BLaER1 treated with 17β-estradiol and CSF1 and Interleukin-3, amounts not matched to agents 10 nM and 100 nM (cell line): ENCODE measurements around the gene UBAC2.

Experiments
- H3K27ac ChIP-seq, 11 experiments: shearing (Covaris generic); formaldehyde crosslinking; 2 replicates each; pipeline ENCODE4 v1.8.1; 2022
- H3K27me3 ChIP-seq, 11 experiments: shearing (Covaris generic); formaldehyde crosslinking; 2 replicates each; pipeline ENCODE4 v1.8.1; 2022
- H3K36me3 ChIP-seq, 11 experiments: shearing (Covaris generic); formaldehyde crosslinking; 2 replicates each; pipeline ENCODE4 v1.8.1; 2022
- H3K4me1 ChIP-seq, 10 experiments: shearing (Covaris generic); formaldehyde crosslinking; 2 replicates each; pipeline ENCODE4 v1.8.1; 2022
- H3K4me2 ChIP-seq, 11 experiments: shearing (Covaris generic); formaldehyde crosslinking; 2 replicates each; pipeline ENCODE4 v1.8.1; 2022
- H3K4me3 ChIP-seq, 10 experiments: shearing (Covaris generic); formaldehyde crosslinking; 2 replicates each; pipeline ENCODE4 v1.8.1; 2022
- H3K9ac ChIP-seq, 11 experiments: shearing (Covaris generic); formaldehyde crosslinking; 2 replicates each; pipeline ENCODE4 v1.8.1; 2022
- H3K9me3 ChIP-seq, 11 experiments: shearing (Covaris generic); formaldehyde crosslinking; replicated peaks in 1 of 11; 2 replicates each; pipeline ENCODE4 v1.8.1; 2022
- H4K20me1 ChIP-seq, 11 experiments: shearing (Covaris generic); formaldehyde crosslinking; 2 replicates each; pipeline ENCODE4 v1.8.1; 2022
- Cebpa-rat ChIP-seq, 11 experiments: shearing (Covaris generic); IDR thresholded peaks; 2 replicates each; pipeline ENCODE4 v1.8.1; 2022

Gene UBAC2

DNA sequence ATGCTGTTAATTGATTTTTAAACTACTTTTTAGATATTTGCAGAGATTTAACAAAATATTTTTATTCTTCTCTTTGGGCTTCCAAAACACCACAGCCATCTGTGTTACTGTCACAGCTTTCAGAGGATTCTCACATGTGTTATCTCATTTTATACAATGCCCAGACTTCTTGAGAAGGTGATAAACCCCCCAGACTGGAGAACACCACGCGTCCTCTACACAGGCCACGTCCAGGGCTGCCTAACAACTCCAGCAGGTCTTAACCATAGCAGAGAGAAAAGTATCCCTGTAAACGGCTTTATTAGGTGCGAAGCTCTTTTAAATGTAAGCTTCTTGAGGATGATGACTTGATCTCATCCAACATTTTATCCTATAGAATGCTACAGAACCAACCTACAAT lies 104.5 kb downstream of the UBAC2 start:
- Histone ChIP-seq H4K20me1 (peaks cover 0 to 42% (median 0%) of the 10 kb centered on the region in 11 experiments; a peak in 7 of 22 replicates), H3K4me2 (peak overlapping the region in 4 of 11 experiments; percentile 64 to 87 (median 78); a peak in 6 of 22 replicates), H3K4me1 (peaks cover 0 to 94% (median 56%) of the 10 kb centered on the region in 10 experiments; a peak in 14 of 20 replicates), H3K9me3 (peaks cover 0 to 16% (median 11%) of the 10 kb centered on the region in 11 experiments; a peak in 15 of 22 replicates), H3K27ac (peak overlapping the region in 1 of 11 experiments; percentile 90; a peak in 1 of 22 replicates), H3K4me3 (peak overlapping the region in 2 of 10 experiments; percentile 45 to 46; a peak in 4 of 20 replicates), H3K27me3 (no peaks in the 10 kb centered on the region), H3K9ac (peak overlapping the region in 1 of 11 experiments; percentile 75; a peak in 1 of 22 replicates), H3K36me3 (peaks cover 34 to 85% (median 67%) of the 10 kb centered on the region in 11 experiments; a peak in 21 of 22 replicates)
- no peak for TF ChIP-seq Cebpa-rat (IDR thresholded peaks at IDR 0.05)

DNA sequence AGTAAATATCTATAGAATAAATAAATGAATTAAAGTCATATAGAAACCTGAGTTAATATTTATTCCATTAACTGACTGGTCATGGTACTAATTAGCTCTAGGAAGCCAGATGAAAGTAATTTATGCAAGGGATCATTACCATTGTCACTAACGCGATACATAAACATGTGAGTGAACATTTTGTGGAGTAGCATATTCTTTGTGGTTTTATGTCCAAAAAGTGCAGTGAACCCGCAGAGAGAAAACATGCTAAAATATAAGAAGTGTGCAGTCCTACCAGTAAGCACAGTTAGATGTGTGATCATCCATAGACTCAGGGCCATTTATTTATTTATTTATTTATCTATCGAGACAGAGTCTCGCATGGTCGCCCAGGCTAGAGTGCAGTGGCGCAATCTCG lies 104.9 kb downstream of the UBAC2 start:
- peaks cover 30 to 85% (median 67%) of the 10 kb centered on the region in 11 experiments; a peak in 21 of 22 replicates for H3K36me3 ChIP-seq
- peaks cover 0 to 97% (median 60%) of the 10 kb centered on the region in 10 experiments; a peak in 14 of 20 replicates for H3K4me1 ChIP-seq
- peak overlapping the region in 4 of 10 experiments; percentile 45 to 57 (median 46); a peak in 6 of 20 replicates for H3K4me3 ChIP-seq
- peaks cover 0 to 16% (median 11%) of the 10 kb centered on the region in 11 experiments; a peak in 15 of 22 replicates for H3K9me3 ChIP-seq
- H4K20me1 ChIP-seq = peaks cover 0 to 38% (median 0%) of the 10 kb centered on the region in 11 experiments; a peak in 7 of 22 replicates
- no peak for TF ChIP-seq Cebpa-rat (IDR thresholded peaks at IDR 0.05)
- H3K9ac ChIP-seq = peak overlapping the region in 2 of 11 experiments; percentile 70 to 75; a peak in 2 of 22 replicates
- peak overlapping the region in 2 of 11 experiments; percentile 90 to 91; a peak in 1 of 22 replicates for H3K27ac ChIP-seq
- H3K4me2 ChIP-seq = peak overlapping the region in 5 of 11 experiments; percentile 58 to 87 (median 70); a peak in 11 of 22 replicates
- H3K27me3 ChIP-seq = no peaks in the 10 kb centered on the region

DNA sequence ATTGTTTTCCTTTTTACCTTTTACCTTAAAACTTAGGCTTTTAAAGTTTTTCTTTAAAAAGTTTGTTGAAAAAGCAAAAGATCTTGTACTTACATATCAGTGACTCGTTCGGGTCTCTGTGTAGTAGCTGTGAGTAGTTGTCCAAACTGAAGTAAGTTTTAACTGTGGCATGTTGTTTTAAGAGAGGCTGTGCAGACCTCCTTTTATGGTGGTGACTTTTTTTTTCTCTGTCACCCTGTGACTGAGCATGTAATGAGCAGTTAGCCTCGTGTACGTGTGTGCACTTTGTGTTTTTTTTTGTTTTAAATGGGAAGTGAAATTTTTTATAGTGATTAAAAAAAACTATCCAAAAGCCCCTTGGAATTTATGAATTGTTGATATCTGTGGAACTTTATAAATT lies 106.6 kb downstream of the UBAC2 start, which contains the start of gene GPR183:
TSS of gene GPR183 (minus strand) at position 153 of the 400 bp plus-strand sequence. CDS start 11,254 bp downstream, outside the sequence.
- peak within 1 kb of the TSS in 9 of 11 experiments; percentile 36 to 98 (median 91); a peak in 18 of 22 replicates for H3K27ac ChIP-seq
- no peak for TF ChIP-seq Cebpa-rat (IDR thresholded peaks at IDR 0.05)
- H3K4me2 ChIP-seq = peak within 1 kb of the TSS in 6 of 11 experiments; percentile 32 to 87 (median 67); a peak in 13 of 22 replicates
- H3K4me3 ChIP-seq = peak within 1 kb of the TSS in 5 of 10 experiments; percentile 35 to 57 (median 45); a peak in 8 of 20 replicates
- H3K9me3 ChIP-seq = peaks cover 0 to 16% (median 11%) of the 10 kb centered on the region in 11 experiments; a peak in 15 of 22 replicates
- peak within 1 kb of the TSS in 6 of 11 experiments; percentile 33 to 75 (median 65); a peak in 11 of 22 replicates for H3K9ac ChIP-seq
- H3K27me3 ChIP-seq = no peaks in the 10 kb centered on the region
- peaks cover 0 to 100% (median 71%) of the 10 kb centered on the region in 10 experiments; a peak in 18 of 20 replicates for H3K4me1 ChIP-seq
- H3K36me3 ChIP-seq = peaks cover 26 to 77% (median 64%) of the 10 kb centered on the region in 11 experiments; a peak in 21 of 22 replicates
- H4K20me1 ChIP-seq = peaks cover 0 to 21% (median 0%) of the 10 kb centered on the region in 11 experiments; a peak in 5 of 22 replicates

DNA sequence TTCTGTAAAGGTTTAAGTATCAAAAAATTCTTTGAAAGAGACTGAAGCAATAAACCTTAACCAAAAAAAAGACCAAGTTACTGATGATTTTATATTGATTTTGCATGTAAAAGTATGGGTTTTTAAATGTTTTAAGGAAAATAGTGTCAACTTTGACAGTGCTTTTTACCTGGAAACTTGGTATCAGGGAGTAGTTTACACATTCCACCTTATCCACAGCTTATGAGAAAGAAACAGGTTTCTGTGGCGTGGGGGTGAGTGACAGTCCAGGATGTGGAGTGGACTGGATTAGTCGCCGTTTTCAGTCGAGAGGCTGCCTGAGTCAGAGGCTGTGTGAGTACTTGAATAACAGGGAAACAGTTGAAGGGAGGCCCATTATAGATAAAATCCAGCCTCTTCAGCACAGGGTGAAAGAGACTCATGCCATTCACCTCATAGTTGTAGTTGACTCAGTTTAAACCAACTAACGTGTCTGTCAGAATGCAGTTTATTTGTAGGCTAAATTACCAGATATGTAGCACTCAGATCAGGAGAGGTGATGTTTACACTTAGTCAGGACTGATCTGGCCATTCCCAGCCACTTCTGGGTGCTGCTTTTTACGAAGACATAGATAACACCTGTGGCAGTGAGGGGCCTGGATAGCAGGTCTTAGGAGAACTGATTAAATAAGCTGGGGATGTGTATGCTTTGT lies 107.1 kb downstream of the UBAC2 start:
- Histone ChIP-seq H3K9ac (peak overlapping the region in 6 of 11 experiments; percentile 20 to 75 (median 65); a peak in 11 of 22 replicates), H3K27ac (peak overlapping the region in 9 of 11 experiments; percentile 36 to 98 (median 91); a peak in 18 of 22 replicates), H3K36me3 (peaks cover 25 to 71% (median 59%) of the 10 kb centered on the region in 11 experiments; a peak in 21 of 22 replicates), H3K9me3 (peaks cover 0 to 16% (median 11%) of the 10 kb centered on the region in 11 experiments; a peak in 15 of 22 replicates), H3K4me3 (peak overlapping the region in 2 of 10 experiments; percentile 45 to 46; a peak in 1 of 20 replicates), H3K27me3 (no peaks in the 10 kb centered on the region), H4K20me1 (peaks cover 0 to 18% (median 0%) of the 10 kb centered on the region in 11 experiments; a peak in 6 of 22 replicates), H3K4me1 (peaks cover 0 to 100% (median 72%) of the 10 kb centered on the region in 10 experiments; a peak in 18 of 20 replicates), H3K4me2 (peak overlapping the region in 6 of 11 experiments; percentile 8 to 87 (median 67); a peak in 11 of 22 replicates)
- no peak for TF ChIP-seq Cebpa-rat (IDR thresholded peaks at IDR 0.05)

DNA sequence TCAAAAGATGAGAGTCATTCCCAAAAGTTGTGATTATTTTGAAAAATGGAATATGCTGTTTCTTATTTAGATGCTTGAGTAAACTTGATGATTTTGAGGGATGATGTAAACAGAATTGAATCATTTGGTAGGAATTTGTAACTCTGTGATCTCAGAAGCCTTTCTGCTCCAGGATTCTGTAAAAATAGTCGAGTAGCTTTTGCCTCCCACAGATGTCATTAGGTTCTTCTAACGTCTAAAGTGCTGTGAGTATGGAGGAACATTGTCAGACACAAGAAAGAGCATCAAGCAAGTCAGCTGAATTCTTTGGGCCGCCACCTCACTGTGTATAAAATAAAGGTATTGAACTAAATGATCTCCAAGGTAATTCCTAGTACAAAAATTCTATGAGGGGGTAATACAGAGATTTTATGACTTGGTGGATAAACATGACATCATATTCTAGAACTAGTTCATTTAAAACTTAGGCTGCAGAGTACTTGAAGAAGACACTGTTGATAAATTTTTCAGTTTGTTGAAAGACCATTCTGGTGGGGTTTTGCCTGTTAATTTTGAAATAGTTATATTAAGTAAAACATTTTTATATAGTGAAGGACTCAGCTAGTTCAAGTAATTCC lies 107.9 kb downstream of the UBAC2 start:
- H3K9me3 ChIP-seq = peaks cover 0 to 16% (median 11%) of the 10 kb centered on the region in 11 experiments; a peak in 15 of 22 replicates
- peaks cover 0 to 15% (median 0%) of the 10 kb centered on the region in 11 experiments; a peak in 4 of 22 replicates for H4K20me1 ChIP-seq
- peaks cover 18 to 67% (median 52%) of the 10 kb centered on the region in 11 experiments; a peak in 21 of 22 replicates for H3K36me3 ChIP-seq
- peak overlapping the region in 4 of 11 experiments; percentile 64 to 75 (median 68); a peak in 4 of 22 replicates for H3K9ac ChIP-seq
- H3K27ac ChIP-seq = peak overlapping the region in 9 of 11 experiments; percentile 56 to 98 (median 93); a peak in 17 of 22 replicates
- no peak overlapping the region for H3K4me3 ChIP-seq
- H3K4me2 ChIP-seq = peak overlapping the region in 4 of 11 experiments; percentile 80 to 87 (median 86); a peak in 7 of 22 replicates
- H3K27me3 ChIP-seq = no peaks in the 10 kb centered on the region
- H3K4me1 ChIP-seq = peaks cover 0 to 100% (median 77%) of the 10 kb centered on the region in 10 experiments; a peak in 18 of 20 replicates
- TF ChIP-seq Cebpa-rat (IDR thresholded peaks at IDR 0.05) = no peak

DNA sequence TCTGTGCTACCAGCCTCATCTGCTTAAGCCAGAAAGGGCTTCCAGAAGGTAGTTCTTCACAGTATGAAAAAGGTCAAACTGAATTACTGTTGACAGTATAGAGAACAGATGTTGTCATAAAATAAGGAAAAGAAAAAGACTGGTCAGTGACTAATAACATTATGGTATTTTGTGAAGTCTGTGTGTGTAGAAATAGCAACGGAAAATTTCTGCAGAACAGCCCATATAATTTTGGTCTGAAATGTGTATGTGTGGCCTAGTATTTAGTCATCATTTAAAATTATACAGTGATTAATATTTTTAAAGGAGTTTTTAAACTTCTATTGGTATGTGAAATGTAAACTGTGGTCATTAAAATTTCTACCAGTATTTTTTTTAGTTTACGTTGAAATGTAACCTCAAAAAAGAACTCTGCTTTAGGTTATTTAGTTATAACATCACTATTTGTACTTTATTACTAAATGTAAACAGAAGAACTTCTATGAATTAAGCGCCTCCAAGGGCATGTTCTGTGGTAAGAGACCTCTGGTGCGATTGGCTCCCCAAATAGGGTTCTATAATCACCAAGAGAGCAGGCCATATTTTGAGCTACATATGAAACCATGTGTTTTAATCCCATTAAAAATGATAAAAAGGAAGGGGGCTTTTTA lies 109.9 kb downstream of the UBAC2 start:
- no peak overlapping the region for H3K4me3 ChIP-seq
- peak overlapping the region; percentile 47 to 98 (median 93) for H3K27ac ChIP-seq
- H3K9me3 ChIP-seq = peaks cover 0 to 19% (median 11%) of the 10 kb centered on the region in 11 experiments; a peak in 15 of 22 replicates
- peaks cover 12 to 67% (median 52%) of the 10 kb centered on the region in 11 experiments for H3K36me3 ChIP-seq
- peak overlapping the region in 8 of 11 experiments; percentile 44 to 79 (median 75); a peak in 15 of 22 replicates for H3K9ac ChIP-seq
- peaks cover 0 to 10% (median 0%) of the 10 kb centered on the region in 11 experiments; a peak in 2 of 22 replicates for H4K20me1 ChIP-seq
- TF ChIP-seq Cebpa-rat (IDR thresholded peaks at IDR 0.05) = no peak
- H3K4me1 ChIP-seq = peaks cover 0 to 100% (median 86%) of the 10 kb centered on the region in 10 experiments; a peak in 18 of 20 replicates
- H3K27me3 ChIP-seq = no peaks in the 10 kb centered on the region
- peak overlapping the region in 8 of 11 experiments; percentile 21 to 87 (median 83); a peak in 14 of 22 replicates for H3K4me2 ChIP-seq

DNA sequence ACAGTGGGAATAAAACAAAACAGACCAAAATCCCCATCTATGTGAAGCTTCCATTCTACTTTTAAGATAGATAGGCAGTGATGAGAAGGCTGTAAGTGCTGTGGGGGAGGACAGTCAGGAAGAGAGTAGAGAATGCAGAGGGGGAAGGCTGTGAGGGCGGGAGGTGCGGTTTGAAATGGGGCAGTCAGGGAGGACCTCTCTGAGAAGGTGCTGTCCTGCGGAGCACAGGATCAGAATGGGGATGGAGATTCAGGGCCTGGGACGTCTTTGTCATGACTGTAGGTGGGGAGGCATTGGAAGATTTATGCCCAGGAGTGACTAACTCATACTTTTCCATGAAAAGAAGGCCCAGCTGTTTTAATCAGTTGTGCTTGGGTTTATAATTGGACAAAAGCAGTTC lies 110.5 kb downstream of the UBAC2 start:
- peak overlapping the region in 10 of 11 experiments; percentile 77 to 98 (median 93); a peak in 20 of 22 replicates for H3K27ac ChIP-seq
- peaks cover 0 to 19% (median 11%) of the 10 kb centered on the region in 11 experiments; a peak in 15 of 22 replicates for H3K9me3 ChIP-seq
- peak overlapping the region in 8 of 11 experiments; percentile 21 to 87 (median 83); a peak in 15 of 22 replicates for H3K4me2 ChIP-seq
- peaks cover 14 to 67% (median 52%) of the 10 kb centered on the region in 11 experiments for H3K36me3 ChIP-seq
- peaks cover 0 to 10% (median 0%) of the 10 kb centered on the region in 11 experiments; a peak in 2 of 22 replicates for H4K20me1 ChIP-seq
- peaks cover 0 to 100% (median 85%) of the 10 kb centered on the region in 10 experiments; a peak in 18 of 20 replicates for H3K4me1 ChIP-seq
- peak overlapping the region in 7 of 11 experiments; percentile 50 to 79 (median 75); a peak in 11 of 22 replicates for H3K9ac ChIP-seq
- H3K4me3 ChIP-seq = no peak overlapping the region
- H3K27me3 ChIP-seq = no peaks in the 10 kb centered on the region
- TF ChIP-seq Cebpa-rat (IDR thresholded peaks at IDR 0.05) = no peak
